Smooth muscle cell of the brain vasculature (primary cell): ENCODE measurements around the gene MYH16.
"Not testable (repeated sequence)": the region's sequence is repeated elsewhere in the genome, so short reads cannot be mapped to it uniquely, and the experiment has no call there.

Experiments
- DNase-seq: peaks from one replicate; pipeline ENCODE4 v3.0.0-alpha.2; 2012; ENCODE audit warnings: low read depth, low spot score

Gene MYH16

GRCh38 chr7:99272476-99273045 is at the start of gene MYH16:
Gene MYH16 (plus strand): TSS chr7:99272839.
- no peak for DNase-seq

GRCh38 chr7:99224263-99224898 is 48.3 kb upstream of the MYH16 start:
- DNase-seq, result not testable (repeated sequence)

- DNase-seq, result no peak
These were observed 47.8 kb upstream of the MYH16 start for GRCh38 chr7:99224899-99225265.

GRCh38 chr7:99229234-99229633 is 43.4 kb upstream of the MYH16 start:
- no peak for DNase-seq

GRCh38 chr7:99232082-99232770 is 40.4 kb upstream of the MYH16 start:
- no peak for DNase-seq

GRCh38 chr7:99232955-99233354 is 39.7 kb upstream of the MYH16 start:
- DNase-seq, result not testable (repeated sequence)

- DNase-seq, result no peak
These were observed 38.5 kb upstream of the MYH16 start for GRCh38 chr7:99234185-99234584.

- DNase-seq, result no peak
These were observed 36.7 kb upstream of the MYH16 start for GRCh38 chr7:99235925-99236324.

GRCh38 chr7:99237876-99238275 is 34.8 kb upstream of the MYH16 start:
- not testable (repeated sequence) for DNase-seq

GRCh38 chr7:99238558-99239341 is 33.9 kb upstream of the MYH16 start:
- DNase-seq, result no peak

- no peak for DNase-seq
These were observed 30.0 kb upstream of the MYH16 start for GRCh38 chr7:99242682-99243081.

GRCh38 chr7:99243751-99244337 is 28.8 kb upstream of the MYH16 start:
- no peak for DNase-seq

GRCh38 chr7:99244939-99245338 is 27.7 kb upstream of the MYH16 start:
- no peak for DNase-seq

- no peak for DNase-seq
These were observed 24.1 kb upstream of the MYH16 start for GRCh38 chr7:99248391-99249095.

- DNase-seq, result no peak
These were observed 22.6 kb upstream of the MYH16 start for GRCh38 chr7:99249985-99250575.

GRCh38 chr7:99252166-99252895 is 20.3 kb upstream of the MYH16 start:
- no peak for DNase-seq

GRCh38 chr7:99253369-99253768 is 19.3 kb upstream of the MYH16 start:
- no peak for DNase-seq

GRCh38 chr7:99254390-99254789 is 18.2 kb upstream of the MYH16 start:
- no peak for DNase-seq

GRCh38 chr7:99255463-99255862 is 17.2 kb upstream of the MYH16 start:
- no peak for DNase-seq

GRCh38 chr7:99257065-99257464 is 15.6 kb upstream of the MYH16 start:
- no peak for DNase-seq
